Astrocyte of the cerebellum (primary cell): ENCODE measurements around the gene EPHA2.

Experiments used
- DNase-seq: peaks from one replicate; pipeline ENCODE4 v3.0.0-alpha.2; 2011; ENCODE audit warnings: low read depth
- H3K4me3 ChIP-seq: 2 replicates; pipeline ENCODE4 v1.5.1; 2011; ENCODE audit warnings: mild to moderate bottlenecking, low read depth, low read length, moderate library complexity
- CTCF ChIP-seq: IDR thresholded peaks from 2 replicates; pipeline ENCODE4 v1.5.1; 2012; ENCODE audit warnings: low read length, low read depth, moderate library complexity, mild to moderate bottlenecking; ENCODE audit errors: missing control alignments
- in situ Hi-C: cut with HindIII; loops from 2 replicates; pipeline ENCODE4 v1.10.0; 2017; ENCODE audit warnings: low sequenced_read_pairs

Gene EPHA2

GRCh38 chr1:16075337-16076030 lies 80.4 kb downstream of the EPHA2 start:
- no peak for TF ChIP-seq CTCF
- in situ Hi-C loops = no loop called here
- no peak for DNase-seq
- H3K4me3 ChIP-seq = no peak overlapping the region
